H9 (cell line): ENCODE data around the gene LRP8. TPM values are rescaled to one million over a fixed set of nuclear protein-coding genes. Genes with fewer than 3 reads are reported as not detected.

Source experiments
- DNase-seq: peaks from one replicate; pipeline ENCODE4 v3.0.0-alpha.2; 2017
- H2AFZ ChIP-seq: one replicate; pipeline ENCODE4 v1.6.1; 2013; ENCODE audit warnings: mild to moderate bottlenecking, low read length, control low read depth, moderate library complexity
- H2AK5ac ChIP-seq: 2 replicates; pipeline ENCODE4 v1.6.1; 2013; ENCODE audit warnings: low read length, control low read depth, mixed read lengths; ENCODE audit not compliant: insufficient read length
- H2BK120ac ChIP-seq: one replicate; pipeline ENCODE4 v1.6.1; 2013; ENCODE audit warnings: low read depth, mild to moderate bottlenecking, low read length, control low read depth, inconsistent platforms; ENCODE audit not compliant: poor library complexity, severe bottlenecking
- H2BK12ac ChIP-seq: 2 replicates; pipeline ENCODE4 v1.6.1; 2013; ENCODE audit warnings: low read length, control low read depth, mixed read lengths, low read depth; ENCODE audit not compliant: insufficient read length
- H2BK15ac ChIP-seq: 2 replicates; pipeline ENCODE4 v1.6.1; 2013; ENCODE audit warnings: low read depth, low read length, control low read depth
- H2BK20ac ChIP-seq: one replicate; pipeline ENCODE4 v1.6.1; 2013; ENCODE audit warnings: low read depth, mild to moderate bottlenecking, low read length, control low read depth, inconsistent platforms; ENCODE audit not compliant: poor library complexity, severe bottlenecking
- H2BK5ac ChIP-seq: 2 replicates; pipeline ENCODE4 v1.6.1; 2013; ENCODE audit warnings: low read length, control low read depth, mixed read lengths; ENCODE audit not compliant: insufficient read length
- H3K14ac ChIP-seq: 2 replicates; pipeline ENCODE4 v1.6.1; 2013; ENCODE audit warnings: low read length, control low read depth; ENCODE audit not compliant: insufficient read depth
- H3K18ac ChIP-seq: 2 replicates; pipeline ENCODE4 v1.6.1; 2013; ENCODE audit warnings: low read depth, mild to moderate bottlenecking, mixed read lengths, low read length, control low read depth; ENCODE audit not compliant: insufficient read length
- H3K23ac ChIP-seq: 2 replicates; pipeline ENCODE4 v1.6.1; 2013; ENCODE audit warnings: low read length, control low read depth, mixed read lengths, low read depth; ENCODE audit not compliant: insufficient read length
- H3K23me2 ChIP-seq: 2 replicates; pipeline ENCODE4 v1.6.1; 2013; ENCODE audit warnings: low read depth, mild to moderate bottlenecking, mixed read lengths, low read length, control low read depth; ENCODE audit not compliant: insufficient read length, poor library complexity, severe bottlenecking
- H3K27ac ChIP-seq: 2 replicates; pipeline ENCODE4 v1.5.1; 2013; ENCODE audit warnings: low read length, control low read depth, mixed read lengths, low read depth; ENCODE audit not compliant: insufficient read length
- H3K27me3 ChIP-seq: 2 replicates; pipeline ENCODE4 v1.6.1; 2013; ENCODE audit warnings: low read length, control low read depth, inconsistent platforms; ENCODE audit not compliant: insufficient read depth
- H3K4ac ChIP-seq: 2 replicates; pipeline ENCODE4 v1.6.1; 2013; ENCODE audit warnings: low read depth, mild to moderate bottlenecking, control low read depth, inconsistent platforms, low read length, moderate library complexity
- H3K4me1 ChIP-seq: 2 replicates; pipeline ENCODE4 v1.6.1; 2013; ENCODE audit warnings: low read length, control low read depth, inconsistent platforms; ENCODE audit not compliant: insufficient read depth
- H3K4me2 ChIP-seq: 2 replicates; pipeline ENCODE4 v1.6.1; 2013; ENCODE audit warnings: low read length, control low read depth, mixed read lengths; ENCODE audit not compliant: insufficient read length, insufficient read depth
- H3K56ac ChIP-seq: 2 replicates; pipeline ENCODE4 v1.6.1; 2013; ENCODE audit warnings: low read depth, mild to moderate bottlenecking, mixed read lengths, low read length, control low read depth; ENCODE audit not compliant: insufficient read length
- H3K79me1 ChIP-seq: 2 replicates; pipeline ENCODE4 v1.6.1; 2013; ENCODE audit warnings: low read depth, mild to moderate bottlenecking, moderate library complexity, low read length, control low read depth, inconsistent platforms; ENCODE audit not compliant: insufficient read depth, poor library complexity, severe bottlenecking
- H3K79me2 ChIP-seq: 2 replicates; pipeline ENCODE4 v1.6.1; 2013; ENCODE audit warnings: low read length, control low read depth, inconsistent platforms; ENCODE audit not compliant: insufficient read depth
- H3K9ac ChIP-seq: 2 replicates; pipeline ENCODE4 v1.6.1; 2013; ENCODE audit warnings: low read length, control low read depth, mixed read lengths; ENCODE audit not compliant: insufficient read length; ENCODE audit errors: extremely low read depth
- H3K9me3 ChIP-seq: one replicate; pipeline ENCODE4 v1.6.1; 2013; ENCODE audit warnings: low read depth, low read length, inconsistent platforms; ENCODE audit not compliant: control insufficient read depth
- H3T11ph ChIP-seq: one replicate; pipeline ENCODE4 v1.6.1; 2013; ENCODE audit warnings: mild to moderate bottlenecking, low read length, control low read depth, inconsistent platforms
- H4K20me1 ChIP-seq: one replicate; pipeline ENCODE4 v1.6.1; 2013; ENCODE audit not compliant: control insufficient read depth, insufficient read length, insufficient read depth
- H4K5ac ChIP-seq: 2 replicates; pipeline ENCODE4 v1.6.1; 2013; ENCODE audit warnings: low read depth, mild to moderate bottlenecking, mixed read lengths, low read length, control low read depth; ENCODE audit not compliant: insufficient read length
- H4K8ac ChIP-seq: replicated peaks from 2 replicates; pipeline ENCODE4 v1.6.1; 2013; ENCODE audit warnings: low read length, control low read depth, mixed read lengths, low read depth; ENCODE audit not compliant: insufficient read length
- H4K91ac ChIP-seq: 2 replicates; pipeline ENCODE4 v1.6.1; 2013; ENCODE audit warnings: low read depth, mild to moderate bottlenecking, moderate library complexity, mixed read lengths, low read length, control low read depth; ENCODE audit not compliant: insufficient read length
- H3K27ac Mint-ChIP-seq, 3 experiments: 2 replicates in 2 of 3; 3 replicates in 1 of 3; pipeline ENCODE4 v1.8.0; 2020 to 2021; ENCODE audit warnings: mixed read lengths in 3 of 3, mild to moderate bottlenecking in 1 of 3, moderate library complexity in 1 of 3
- H3K27me3 Mint-ChIP-seq: 2 replicates; pipeline ENCODE4 v1.8.0; 2021; ENCODE audit warnings: low read depth, mild to moderate bottlenecking, moderate library complexity, mixed read lengths
- H3K36me3 Mint-ChIP-seq, 3 experiments: 2 replicates in 2 of 3; 3 replicates in 1 of 3; pipeline ENCODE4 v1.8.0; 2020 to 2021; ENCODE audit warnings: low read depth in 3 of 3, mixed read lengths in 3 of 3; ENCODE audit not compliant: insufficient read depth in 1 of 3
- H3K4me1 Mint-ChIP-seq, 2 experiments: 2 replicates each; pipeline ENCODE4 v1.8.0; 2020; ENCODE audit warnings: mixed read lengths in 2 of 2
- H3K4me3 Mint-ChIP-seq, 2 experiments: 2 replicates in 1 of 2; 3 replicates in 1 of 2; pipeline ENCODE4 v1.8.0; 2020 to 2021; ENCODE audit warnings: mild to moderate bottlenecking in 2 of 2, mixed read lengths in 2 of 2, moderate library complexity in 1 of 2
- H3K9me3 Mint-ChIP-seq, 2 experiments: 2 replicates in 1 of 2; 3 replicates in 1 of 2; pipeline ENCODE4 v1.8.0; 2020; ENCODE audit warnings: mild to moderate bottlenecking in 2 of 2, mixed read lengths in 2 of 2, moderate library complexity in 1 of 2
- CTCF ChIP-seq: fragments of 200-600 bp; sonication (generic); conservative IDR thresholded peaks from 3 replicates; pipeline ENCODE4 v1.8.0; 2021; ENCODE audit warnings: antibody characterized with exemption, mild to moderate bottlenecking
- WGBS: extraction: QIAGEN DNeasy Blood & Tissue Kit; methylation state at CpG from one replicate; pipeline ENCODE4 v1.1.7; 2013; ENCODE audit warnings: missing lambda C conversion rate, low lambda C conversion rate, mixed read lengths; ENCODE audit not compliant: insufficient read length; ENCODE audit errors: extremely low coverage; 5-methylcytosine and 5-hydroxymethylcytosine counted together
- total RNA-seq: library from RNA; stranded (reverse); gene quantifications from 2 replicates; pipeline ENCODE4 v1.2.1, GENCODE V29; 2021

Gene LRP8
- total RNA-seq, 1 experiment from 2014 or later = 78.6 TPM

GRCh38 chr1:53368314-53369033 is 40.6 kb upstream of the LRP8 start:
- H2BK20ac ChIP-seq = no peak overlapping the region
- H2AFZ ChIP-seq = no peak overlapping the region
- no peak overlapping the region for H3K4ac ChIP-seq
- Mint-ChIP-seq H3K27ac (no peak overlapping the region), H3K9me3 (no peaks in the 10 kb centered on the region), H3K27me3 (peaks cover 40% of the 10 kb centered on the region), H3K4me3 (no peak overlapping the region), H3K4me1 (peaks cover 3 to 12% of the 10 kb centered on the region in 2 experiments), H3K36me3 (no peaks in the 10 kb centered on the region)
- no peak overlapping the region for H4K91ac ChIP-seq
- H2AK5ac ChIP-seq = no peak overlapping the region
- H3K56ac ChIP-seq = no peak overlapping the region
- H3K18ac ChIP-seq = no peak overlapping the region
- H3K4me2 ChIP-seq = no peak overlapping the region
- H3T11ph ChIP-seq = no peak overlapping the region
- H2BK15ac ChIP-seq = no peak overlapping the region
- H2BK12ac ChIP-seq = no peak overlapping the region
- no peak overlapping the region for H3K23ac ChIP-seq
- peak; percentile 24 for DNase-seq
- H3K79me1 ChIP-seq = no peaks in the 10 kb centered on the region
- H3K14ac ChIP-seq = peak overlapping the region; percentile 26; the same call in 1 of the 2 replicates
- H2BK5ac ChIP-seq = no peak overlapping the region
- no peak overlapping the region for H3K27ac ChIP-seq
- TF ChIP-seq CTCF = no peak
- no peaks in the 10 kb centered on the region for H3K27me3 ChIP-seq
- no peak overlapping the region for H3K9ac ChIP-seq
- no peaks in the 10 kb centered on the region for H3K79me2 ChIP-seq
- WGBS = no CpG with 5 or more reads among the region's 14 CpGs
- no peaks in the 10 kb centered on the region for H4K20me1 ChIP-seq
- no peak overlapping the region for H4K5ac ChIP-seq
- H2BK120ac ChIP-seq = no peak overlapping the region
- H3K23me2 ChIP-seq = no peaks in the 10 kb centered on the region
- H4K8ac ChIP-seq = no peak overlapping the region
- no peaks in the 10 kb centered on the region for H3K4me1 ChIP-seq
- no peaks in the 10 kb centered on the region for H3K9me3 ChIP-seq
